IMR-90 (cell line): Measurements from ENCODE around the gene PLA2G2C. TPM values are rescaled to one million over a fixed set of nuclear protein-coding genes. Genes with fewer than 3 reads are reported as not detected.

ENCODE experiments used
- CEBPB ChIP-seq: IDR thresholded peaks from 2 replicates; pipeline ENCODE4 v1.6.1; 2012; ENCODE audit warnings: low read depth, low read length, improper control_type of control experiment
- FOS ChIP-seq: fragments of 150-350 bp; IDR thresholded peaks from 2 replicates; pipeline ENCODE4 v1.6.1; 2016; ENCODE audit warnings: low read depth, low read length
- RFX5 ChIP-seq: IDR thresholded peaks from 2 replicates; pipeline ENCODE4 v1.8.0; 2012; ENCODE audit warnings: low read depth, mild to moderate bottlenecking, low read length, moderate library complexity
- SMC3 ChIP-seq: fragments of 150-350 bp; IDR thresholded peaks from 2 replicates; pipeline ENCODE4 v1.6.1; 2016; ENCODE audit warnings: low read depth, mild to moderate bottlenecking, antibody characterized with exemption, low read length, moderate library complexity
- polyA plus RNA-seq, 3 experiments: library from polyadenylated mRNA; depleted of rRNA; stranded (reverse); fragments of >200 nt; gene quantifications; 2 replicates each; pipeline ENCODE4 v1.2.3, GENCODE V29; 2012; ENCODE audit warnings: low replicate concordance in 1 of 3
- total RNA-seq: library from RNA; depleted of rRNA; stranded (reverse); fragments of >200 nt; gene quantifications from 2 replicates; pipeline ENCODE4 v1.2.3, GENCODE V29; 2012
- TF ChIP-seq, protein P1 (sequence below): fragments of 150-350 bp; IDR thresholded peaks from 2 replicates; pipeline ENCODE4 v1.6.1; 2017; ENCODE audit warnings: mild to moderate bottlenecking, antibody characterized with exemption, low read length, low read depth

Gene PLA2G2C
- total and polyA plus RNA-seq, 2 of the 4 experiments (the other 2 are of a cell fraction), result not detected

DNA sequence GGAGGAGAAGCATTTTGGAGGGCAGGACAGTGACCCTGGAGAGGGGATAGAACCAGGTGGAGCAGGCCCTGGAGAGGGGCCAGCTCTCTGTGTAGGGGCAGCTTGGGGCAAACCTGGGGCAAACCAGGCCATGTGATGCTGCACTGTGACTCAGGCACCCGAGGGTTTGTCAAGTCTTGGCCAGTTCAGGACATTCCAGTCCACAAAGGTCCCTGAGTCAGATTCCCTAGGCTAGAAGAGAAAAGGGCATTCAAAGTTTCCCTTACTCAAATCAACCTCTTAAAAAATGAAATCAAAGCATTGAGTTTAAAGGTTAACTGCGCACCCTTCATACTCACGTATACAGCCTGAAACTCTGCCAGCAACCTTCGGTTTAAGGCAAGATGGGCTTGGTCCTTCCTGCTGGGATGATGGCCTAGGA lies 25.2 kb upstream of the PLA2G2C start (continued):
- TF ChIP-seq CEBPB, result no peak
- TF ChIP-seq, protein P1, sequence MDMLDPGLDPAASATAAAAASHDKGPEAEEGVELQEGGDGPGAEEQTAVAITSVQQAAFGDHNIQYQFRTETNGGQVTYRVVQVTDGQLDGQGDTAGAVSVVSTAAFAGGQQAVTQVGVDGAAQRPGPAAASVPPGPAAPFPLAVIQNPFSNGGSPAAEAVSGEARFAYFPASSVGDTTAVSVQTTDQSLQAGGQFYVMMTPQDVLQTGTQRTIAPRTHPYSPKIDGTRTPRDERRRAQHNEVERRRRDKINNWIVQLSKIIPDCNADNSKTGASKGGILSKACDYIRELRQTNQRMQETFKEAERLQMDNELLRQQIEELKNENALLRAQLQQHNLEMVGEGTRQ, result no peak
- TF ChIP-seq FOS, result no peak
- TF ChIP-seq SMC3, result no peak
- no peak for TF ChIP-seq RFX5
